Central memory CD4-positive, alpha-beta T cell (primary cell): Measurements from ENCODE around the gene VPS45.
"Not testable (repeated sequence)": the region's sequence is repeated elsewhere in the genome, so short reads cannot be mapped to it uniquely, and the experiment has no call there.

Source experiments
- DNase-seq: peaks from one replicate; pipeline ENCODE4 v3.0.0; 2022

VPS45 gene

DNA sequence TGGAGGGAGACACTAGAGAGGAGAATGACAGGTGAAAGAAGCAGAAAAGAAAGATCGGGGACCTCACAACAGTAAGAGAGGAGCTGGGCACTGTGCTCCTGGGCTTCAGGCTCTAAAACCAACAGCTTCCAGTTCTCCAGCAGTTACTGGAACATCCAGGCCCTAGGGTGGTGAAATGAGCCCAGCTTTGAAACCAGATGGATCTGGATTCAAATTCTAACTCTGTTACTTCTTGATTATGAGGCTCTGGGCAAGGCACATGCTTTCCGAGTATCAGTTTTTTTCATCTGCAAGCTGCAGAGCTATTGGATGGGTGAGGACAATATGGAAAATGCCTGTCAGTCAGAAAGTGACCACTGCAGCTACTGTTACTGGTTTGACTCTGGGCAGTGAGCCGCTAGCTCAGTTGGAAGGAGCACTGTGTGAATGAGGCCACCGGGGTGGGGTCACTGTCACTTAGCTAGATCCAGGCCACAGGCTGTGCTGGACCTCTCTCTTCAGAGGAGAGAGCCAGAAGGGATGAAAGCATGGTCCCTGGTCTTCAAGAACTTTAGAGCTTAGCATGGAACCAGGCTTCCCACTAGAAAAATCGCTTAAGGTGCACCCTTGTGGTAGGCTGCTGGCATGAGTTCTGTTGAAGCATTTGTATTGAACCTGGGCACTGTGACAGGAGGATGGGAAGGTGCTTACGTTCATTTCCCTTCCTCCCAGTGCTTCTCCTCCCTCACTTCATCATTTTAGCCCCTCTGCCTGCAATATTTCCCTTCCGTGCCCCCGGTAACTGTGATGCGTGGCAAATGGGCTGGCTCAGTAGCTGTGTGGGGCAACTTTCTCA lies 94.4 kb downstream of the VPS45 start:
- no peak for DNase-seq

DNA sequence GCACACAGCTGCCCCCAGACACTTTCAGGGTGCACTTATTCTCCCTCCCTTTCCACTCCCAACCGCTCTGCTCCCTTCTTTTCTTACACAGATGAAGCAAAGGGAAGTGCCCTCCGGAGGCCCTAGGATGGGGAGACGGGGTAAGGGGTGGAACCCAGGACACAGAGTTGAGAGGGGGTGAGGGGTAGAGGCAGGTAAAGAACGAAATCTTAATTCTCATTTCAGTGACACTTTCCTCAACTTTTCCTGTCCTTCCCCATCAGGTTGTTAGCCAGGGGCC lies 94.9 kb downstream of the VPS45 start:
- no peak for DNase-seq

DNA sequence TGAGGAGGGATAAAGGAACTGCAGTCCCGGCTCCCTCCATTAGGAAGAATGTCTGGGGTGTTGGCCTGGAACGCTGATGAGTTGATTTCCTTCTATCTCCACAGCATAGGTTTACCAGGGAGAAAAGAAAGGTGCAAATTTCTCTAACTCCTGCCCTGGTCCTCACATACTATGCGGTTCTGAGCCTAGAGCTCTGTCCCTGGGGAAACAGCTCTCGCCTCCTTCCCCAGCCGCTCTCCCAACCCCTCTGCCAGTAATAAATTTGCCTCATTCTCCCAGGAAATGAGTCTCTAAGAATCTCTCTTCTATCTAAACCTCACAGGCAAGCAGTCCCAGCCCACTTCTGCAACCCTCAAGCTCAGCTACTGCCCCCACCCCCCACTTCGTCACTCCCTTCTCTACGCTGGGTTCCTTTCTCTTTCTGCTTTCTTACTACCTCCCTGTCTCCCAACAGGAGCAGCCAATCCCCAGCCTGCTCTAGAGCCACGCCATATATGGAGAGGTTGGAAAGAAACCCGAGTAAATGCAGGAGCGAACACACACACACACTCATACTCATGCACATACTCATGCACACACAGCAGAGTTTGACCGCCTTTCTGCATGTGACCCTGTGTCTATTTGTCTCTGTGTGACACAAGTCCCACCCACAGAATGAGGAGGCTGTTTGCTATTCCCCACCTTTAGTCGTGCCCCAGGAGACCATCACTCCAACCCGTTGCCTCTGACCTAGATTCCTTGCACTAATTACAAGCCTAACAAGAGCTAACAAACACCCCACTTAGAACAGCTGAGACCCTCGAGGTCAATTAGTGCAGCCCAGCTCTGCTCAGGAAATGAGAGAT lies 95.5 kb downstream of the VPS45 start:
- no peak for DNase-seq

- no peak for DNase-seq
Observed at GRCh38 chr1:150164224-150164623, 96.6 kb downstream of the VPS45 start.

- DNase-seq = no peak
Observed at GRCh38 chr1:150164779-150165178, 97.2 kb downstream of the VPS45 start.

DNA sequence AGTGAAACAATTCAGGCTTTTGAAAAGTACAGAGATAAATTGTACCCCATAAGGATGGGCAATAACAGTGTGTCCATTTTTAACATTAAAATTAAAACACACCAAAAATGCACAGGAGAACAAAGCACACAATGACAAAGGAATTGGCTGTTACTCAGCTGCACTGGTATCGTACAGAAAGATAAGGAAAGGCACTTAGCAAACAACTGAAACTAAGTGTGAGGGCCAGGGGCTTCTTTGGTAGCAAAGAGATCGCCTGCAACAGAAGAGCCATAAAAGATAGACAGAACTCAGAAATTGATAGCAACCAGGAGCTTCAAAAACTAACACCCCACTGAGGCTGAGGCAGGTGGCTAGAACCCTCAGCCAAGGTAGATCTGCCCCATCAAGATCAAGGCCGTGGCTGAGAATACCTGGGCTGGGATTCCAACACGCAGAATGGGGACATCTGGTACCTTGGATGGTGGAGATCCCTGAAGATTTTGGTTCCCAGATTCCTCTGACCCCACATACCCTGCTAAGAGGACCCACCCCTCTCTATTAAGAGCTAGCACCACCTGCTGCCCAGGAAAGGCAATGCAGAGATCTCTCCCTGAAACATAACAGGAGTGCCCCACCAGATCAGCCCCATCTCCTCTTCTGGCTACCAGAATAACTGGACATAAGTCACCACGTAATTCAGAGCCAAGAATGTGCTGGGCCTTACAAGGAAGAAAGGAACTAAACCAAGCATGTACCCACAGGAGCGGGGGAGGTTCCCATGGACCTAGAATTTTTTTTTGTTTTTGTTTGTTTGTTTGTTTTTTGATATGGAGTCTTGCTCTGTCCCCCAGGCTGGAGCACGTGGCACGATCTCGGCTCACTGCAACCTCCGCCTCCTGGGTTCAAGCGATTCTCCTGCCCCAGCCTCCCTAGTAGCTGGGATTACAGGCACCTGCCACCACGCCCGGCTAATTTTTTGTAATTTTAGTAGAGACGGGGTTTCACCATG lies 98.3 kb downstream of the VPS45 start:
- peak; percentile 30 for DNase-seq

- peak; percentile 22 for DNase-seq
Observed at GRCh38 chr1:150168960-150169601, 101.5 kb downstream of the VPS45 start.

DNA sequence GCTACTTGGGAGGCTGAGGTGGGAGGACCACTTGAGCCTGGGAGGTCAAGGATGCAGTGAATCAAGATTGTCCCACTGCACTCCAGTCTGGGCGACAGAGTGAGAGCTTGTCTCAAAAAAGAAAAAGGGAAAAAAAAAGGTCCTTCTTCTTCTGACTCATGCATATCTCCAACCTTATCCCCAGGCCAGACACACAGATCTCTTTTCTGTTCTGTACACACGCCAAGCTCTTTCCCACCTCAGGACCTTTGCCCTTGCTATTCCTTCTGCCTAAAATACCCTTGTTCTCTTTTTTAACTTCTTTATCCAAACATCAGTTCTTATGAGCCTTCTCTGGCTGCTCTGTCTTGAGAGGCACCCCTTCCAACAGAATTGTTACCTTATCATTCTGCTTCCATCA lies 104.2 kb downstream of the VPS45 start:
- no peak for DNase-seq

- DNase-seq = no peak
Observed at GRCh38 chr1:150173141-150173585, 105.6 kb downstream of the VPS45 start.

- no peak for DNase-seq
Observed at GRCh38 chr1:150176593-150176992, 109.0 kb downstream of the VPS45 start.

DNA sequence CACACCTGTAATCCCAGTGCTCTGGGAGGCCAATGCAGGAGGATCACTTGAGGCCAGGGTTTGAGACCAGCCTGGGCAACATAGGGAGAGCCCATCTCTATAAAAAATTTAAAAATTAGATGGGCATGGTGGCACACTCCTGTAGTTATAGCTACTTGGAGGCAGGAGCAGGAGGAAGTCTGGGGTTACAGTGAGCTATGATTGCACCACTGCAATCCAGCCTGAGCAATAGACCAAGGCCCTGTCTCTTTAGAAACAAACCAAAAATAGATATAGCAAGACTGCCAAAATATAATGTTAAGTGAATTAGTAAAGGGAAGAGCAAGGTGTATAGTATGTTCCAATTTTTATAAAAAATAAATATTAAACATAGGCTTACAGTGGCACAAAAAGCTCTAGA lies 111.0 kb downstream of the VPS45 start:
- no peak for DNase-seq

DNA sequence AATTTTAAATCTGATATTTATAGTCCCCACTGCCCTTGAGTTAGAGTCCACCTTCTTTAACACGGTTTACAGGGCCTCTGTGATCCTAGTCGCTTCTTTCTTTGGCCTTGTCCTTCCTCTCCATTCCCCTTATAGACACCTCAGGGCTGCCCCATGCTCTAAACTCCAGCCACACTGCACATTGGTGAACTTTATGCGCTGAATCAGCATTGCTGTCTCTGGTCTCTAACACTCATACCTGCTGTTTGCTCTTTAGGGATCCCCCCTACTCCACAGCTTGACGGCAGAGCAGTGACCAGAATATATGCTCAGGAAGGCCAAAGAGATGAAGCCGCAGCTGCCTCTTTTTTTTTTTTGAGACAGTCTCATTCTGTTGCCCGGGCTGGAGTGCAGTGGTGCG lies 112.3 kb downstream of the VPS45 start:
- DNase-seq = no peak

DNA sequence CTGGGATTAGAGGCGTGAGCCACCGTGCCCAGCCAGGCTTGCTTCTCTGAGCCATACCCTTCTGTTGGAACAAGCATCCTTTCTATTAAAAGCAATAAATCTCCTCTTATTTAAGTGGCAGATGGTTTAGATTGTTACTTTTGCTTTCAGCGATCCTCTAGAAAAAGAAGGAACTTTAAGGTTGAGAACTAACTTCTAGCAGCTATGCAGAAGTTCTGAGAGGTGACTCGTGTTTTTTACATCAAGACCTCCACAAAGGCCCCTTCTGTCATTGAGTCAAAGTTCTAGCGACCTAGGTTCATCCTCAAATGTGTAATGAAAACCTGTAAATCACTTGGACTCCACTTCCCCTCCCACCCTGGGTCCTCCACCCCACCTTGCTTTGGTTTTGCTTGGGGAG lies 112.9 kb downstream of the VPS45 start:
- DNase-seq = no peak

DNA sequence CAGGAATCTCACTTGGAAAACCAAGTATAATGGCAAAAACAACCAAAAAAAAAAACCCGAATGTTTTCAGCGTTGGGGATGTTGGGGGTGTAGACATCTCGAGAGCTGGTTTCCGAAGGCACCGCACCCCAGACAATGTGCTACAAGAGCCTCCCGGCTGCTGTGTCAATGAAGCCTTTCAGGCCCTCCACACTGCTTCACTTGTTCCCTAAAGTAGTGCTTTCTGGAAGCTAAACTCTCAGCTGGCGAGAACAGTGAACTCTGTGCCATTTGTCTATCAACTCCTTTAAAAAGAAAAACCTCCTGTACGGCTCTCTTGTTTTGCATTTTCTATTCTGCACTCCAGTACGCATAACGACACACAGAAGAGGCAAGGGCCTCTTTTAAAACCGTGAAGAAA lies 114.7 kb downstream of the VPS45 start:
- no peak for DNase-seq

- DNase-seq = no peak
Observed at GRCh38 chr1:150183061-150183460, 115.5 kb downstream of the VPS45 start.

DNA sequence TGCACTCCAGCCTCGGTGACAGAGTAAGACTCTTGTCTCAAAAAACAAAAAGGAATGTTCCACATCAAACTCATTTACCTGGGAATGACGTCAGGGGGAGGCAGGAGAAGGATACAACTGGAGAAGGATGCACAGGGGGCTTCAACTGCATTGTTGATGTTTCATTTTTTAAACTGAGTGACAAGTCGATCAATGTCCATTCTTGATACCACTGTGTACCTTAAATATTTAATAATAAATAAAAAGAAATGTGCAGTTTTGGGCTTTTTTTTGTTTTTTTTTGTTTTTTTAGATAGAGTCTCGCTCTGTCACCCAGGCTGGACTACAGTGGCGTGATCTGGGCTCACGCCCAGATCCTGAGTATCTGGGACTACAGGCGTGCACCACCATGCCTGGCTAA lies 117.9 kb downstream of the VPS45 start:
- DNase-seq = no peak

DNA sequence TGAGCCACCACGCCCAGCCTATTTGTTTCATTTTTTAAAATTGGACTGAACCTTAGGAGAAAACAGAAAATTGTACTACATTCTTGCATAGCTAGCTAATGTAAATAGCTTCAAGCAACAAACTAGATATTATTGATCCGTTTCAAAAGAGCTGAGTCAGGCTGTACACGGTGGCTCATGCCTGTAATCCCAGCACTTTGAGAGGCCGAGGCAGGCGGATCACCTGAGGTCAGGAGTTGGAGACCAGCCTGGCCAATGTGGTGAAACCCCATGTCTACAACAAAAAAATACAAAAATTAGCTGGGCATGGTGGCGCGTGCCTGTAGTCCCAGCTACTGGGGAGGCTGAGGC lies 118.8 kb downstream of the VPS45 start:
- not testable (repeated sequence) for DNase-seq

- DNase-seq = peak; percentile 29
Observed at GRCh38 chr1:150186789-150187559, 119.4 kb downstream of the VPS45 start.

DNA sequence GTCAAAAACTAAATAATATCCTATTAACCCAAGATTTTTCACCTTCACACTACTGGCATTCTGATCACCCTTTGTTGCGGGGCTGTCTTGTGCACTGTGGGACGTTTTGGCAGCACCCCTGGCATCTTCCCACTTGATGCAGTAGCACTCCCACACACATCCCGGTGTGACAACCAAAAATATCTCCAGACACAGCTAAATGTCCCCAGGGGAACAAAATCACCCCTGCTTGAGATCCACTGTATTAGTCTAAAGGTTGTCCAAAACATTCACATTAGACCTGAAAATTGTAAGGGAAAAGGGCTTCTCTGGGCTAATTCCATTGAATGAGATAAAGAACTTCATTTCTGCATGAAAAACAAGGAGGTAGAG lies 120.0 kb downstream of the VPS45 start:
- no peak for DNase-seq

- DNase-seq = no peak
Observed at GRCh38 chr1:150192012-150192411, 124.4 kb downstream of the VPS45 start.

DNA sequence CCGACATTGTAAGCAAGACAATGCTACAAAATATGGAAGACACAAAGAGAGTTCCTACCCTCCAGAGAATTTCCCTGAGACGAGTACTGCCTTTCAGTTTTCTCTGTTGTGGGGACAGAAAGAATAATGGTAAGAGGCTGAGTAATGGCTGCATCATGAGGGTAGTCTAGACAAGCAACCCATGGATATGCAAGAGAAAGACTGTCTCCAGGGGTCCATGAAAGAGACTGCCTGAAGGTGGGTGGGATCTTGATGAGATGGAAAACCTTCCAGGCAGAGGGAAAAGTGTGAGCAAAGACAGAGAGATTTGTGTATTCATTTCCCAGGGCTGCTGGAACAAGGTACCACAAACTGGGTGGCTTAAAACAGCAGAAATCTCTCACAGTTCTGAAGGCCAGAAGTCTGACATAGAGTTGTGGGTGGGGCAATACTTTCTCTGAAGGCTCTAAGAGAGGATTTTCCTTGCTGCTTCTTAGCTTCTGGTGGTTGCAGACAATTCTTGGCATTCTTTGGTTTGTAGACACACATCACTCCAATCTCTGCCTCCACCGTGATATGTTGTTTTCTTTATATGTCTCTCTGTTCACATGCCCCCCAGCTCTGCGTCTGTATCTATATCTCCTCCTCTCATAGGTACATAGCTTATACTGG lies 126.9 kb downstream of the VPS45 start:
- DNase-seq = no peak
